HTR-8/SVneo (cell line): ENCODE measurements around the gene S100A7A.
A peak's percentile ranks its signal among the peaks of the same experiment; 100 is the strongest.

ENCODE experiments used
- DNase-seq: peaks from one replicate; pipeline ENCODE4 v3.0.0; 2011; ENCODE audit warnings: low spot score, mixed read lengths; ENCODE audit not compliant: insufficient read length
- FAIRE-seq: peaks from 2 replicates; lab custom pipeline; 2011; peaks lifted over from hg19 to GRCh38; lab: Jason Lieb, UNC

S100A7A gene

GRCh38 chr1:153415850-153416570 lies at the start of gene S100A7A:
Gene S100A7A, plus strand, starts transcription at chr1:153416520. Its CDS starts 1,563 bp downstream, at chr1:153418083.
- no peak for DNase-seq
- FAIRE-seq: no peak

GRCh38 chr1:153367090-153367489 lies 49.2 kb upstream of the S100A7A start:
- DNase-seq (no peak), FAIRE-seq (no peak)

- no peak for FAIRE-seq
- no peak for DNase-seq
Observed at GRCh38 chr1:153368495-153368894, 47.8 kb upstream of the S100A7A start.

GRCh38 chr1:153370146-153370545 lies 46.2 kb upstream of the S100A7A start:
- FAIRE-seq (no peak), DNase-seq (no peak)

- no peak for FAIRE-seq
- DNase-seq: no peak
Observed at GRCh38 chr1:153371231-153371630, 45.1 kb upstream of the S100A7A start.

- FAIRE-seq (no peak), DNase-seq (no peak)
Observed at GRCh38 chr1:153372571-153372970, 43.7 kb upstream of the S100A7A start.

GRCh38 chr1:153374071-153374470 lies 42.2 kb upstream of the S100A7A start:
- FAIRE-seq: no peak
- no peak for DNase-seq

GRCh38 chr1:153375511-153375910 lies 40.8 kb upstream of the S100A7A start, which contains the start of gene S100A12:
Gene S100A12, minus strand, starts transcription at chr1:153375621. Its CDS starts 1,029 bp downstream, at chr1:153374592.
- no peak for FAIRE-seq
- peak; percentile 33 for DNase-seq

GRCh38 chr1:153379591-153379990 lies 36.7 kb upstream of the S100A7A start:
- no peak for DNase-seq
- FAIRE-seq: no peak

GRCh38 chr1:153380711-153381110 lies 35.6 kb upstream of the S100A7A start:
- FAIRE-seq: no peak
- no peak for DNase-seq

GRCh38 chr1:153384958-153385580 lies 31.3 kb upstream of the S100A7A start:
- FAIRE-seq: no peak
- DNase-seq: no peak

- FAIRE-seq (no peak), DNase-seq (no peak)
Observed at GRCh38 chr1:153386500-153386901, 29.8 kb upstream of the S100A7A start.

GRCh38 chr1:153387001-153387400 lies 29.3 kb upstream of the S100A7A start:
- FAIRE-seq: no peak
- DNase-seq: no peak

- FAIRE-seq (no peak), DNase-seq (no peak)
Observed at GRCh38 chr1:153387785-153388184, 28.5 kb upstream of the S100A7A start.

- FAIRE-seq (no peak), DNase-seq (no peak)
Observed at GRCh38 chr1:153389401-153389800, 26.9 kb upstream of the S100A7A start.

- DNase-seq (no peak), FAIRE-seq (no peak)
Observed at GRCh38 chr1:153389973-153390879, 26.1 kb upstream of the S100A7A start.

- DNase-seq: no peak
- no peak for FAIRE-seq
Observed at GRCh38 chr1:153390938-153391710, 25.2 kb upstream of the S100A7A start, which contains the start of gene S100A8. Gene S100A8, minus strand, starts transcription at chr1:153391073. Its CDS starts 538 bp downstream, at chr1:153390535.

- DNase-seq: no peak
- FAIRE-seq: no peak
Observed at GRCh38 chr1:153392258-153392657, 24.1 kb upstream of the S100A7A start.

GRCh38 chr1:153392822-153393221 lies 23.5 kb upstream of the S100A7A start:
- DNase-seq (no peak), FAIRE-seq (no peak)

- DNase-seq (no peak), FAIRE-seq (no peak)
Observed at GRCh38 chr1:153393926-153394325, 22.4 kb upstream of the S100A7A start.
